Measurements from ENCODE around the gene FAM193A.
A peak's percentile ranks its signal among the peaks of the same experiment; 100 is the strongest.
"Not testable (repeated sequence)": the region's sequence is repeated elsewhere in the genome, so short reads cannot be mapped to it uniquely, and the experiment has no call there.

Gene FAM193A

GRCh38 chr4:2536193-2537010 is at the start of gene FAM193A:
TSS of gene FAM193A (plus strand) at chr4:2536647. CDS start at chr4:2536916, 269 bp downstream.
- DNase-seq, result peak; percentile 93 to 99 (median 98)

- DNase-seq, result no peak
Observed at GRCh38 chr4:2486981-2487380, 49.5 kb upstream of the FAM193A start.

- no peak for DNase-seq
Observed at GRCh38 chr4:2487632-2488031, 48.8 kb upstream of the FAM193A start.

GRCh38 chr4:2489081-2489805 is 47.2 kb upstream of the FAM193A start:
- DNase-seq, result no peak

- DNase-seq, result no peak
Observed at GRCh38 chr4:2489841-2490552, 46.5 kb upstream of the FAM193A start.

GRCh38 chr4:2492970-2493369 is 43.5 kb upstream of the FAM193A start:
- no peak for DNase-seq

- DNase-seq, result no peak
Observed at GRCh38 chr4:2494992-2495391, 41.5 kb upstream of the FAM193A start.

- DNase-seq, result no peak
Observed at GRCh38 chr4:2497324-2497723, 39.1 kb upstream of the FAM193A start.

- no peak for DNase-seq
Observed at GRCh38 chr4:2497931-2498330, 38.5 kb upstream of the FAM193A start.

- DNase-seq, result no peak
Observed at GRCh38 chr4:2500547-2500946, 35.9 kb upstream of the FAM193A start.

- DNase-seq, result no peak
Observed at GRCh38 chr4:2501034-2501594, 35.3 kb upstream of the FAM193A start.

- no peak for DNase-seq
Observed at GRCh38 chr4:2503809-2504208, 32.6 kb upstream of the FAM193A start.

- no peak for DNase-seq
Observed at GRCh38 chr4:2507259-2507658, 29.2 kb upstream of the FAM193A start.

GRCh38 chr4:2507855-2508254 is 28.6 kb upstream of the FAM193A start:
- no peak for DNase-seq

- DNase-seq, result no peak
Observed at GRCh38 chr4:2510351-2511259, 25.8 kb upstream of the FAM193A start.

- DNase-seq, result no peak
Observed at GRCh38 chr4:2511645-2512131, 24.8 kb upstream of the FAM193A start.

- DNase-seq, result no peak
Observed at GRCh38 chr4:2512396-2513135, 23.9 kb upstream of the FAM193A start.

GRCh38 chr4:2514193-2514592 is 22.3 kb upstream of the FAM193A start:
- not testable (repeated sequence) for DNase-seq

GRCh38 chr4:2514944-2515343 is 21.5 kb upstream of the FAM193A start:
- DNase-seq, result not testable (repeated sequence)

GRCh38 chr4:2515830-2516550 is 20.5 kb upstream of the FAM193A start:
- DNase-seq, result no peak
